ENCODE measurements around the gene MPC1L. TPM values are rescaled to one million over a fixed set of nuclear protein-coding genes. Genes with fewer than 3 reads are reported as not detected.
"Not testable (repeated sequence)": the region's sequence is repeated elsewhere in the genome, so short reads cannot be mapped to it uniquely, and the experiment has no call there.

MPC1L gene
- not detected for total RNA-seq

GRCh38 chrX:40623139-40623536, at the start of gene MPC1L:
TSS of gene MPC1L (plus strand) at chrX:40623428. CDS start at chrX:40623566, 138 bp downstream.
- Histone ChIP-seq H3K9me3 (no peaks in the 10 kb centered on the region), H3K36me3 (no peaks in the 10 kb centered on the region), H3K4me3 (no peak within 1 kb of the TSS), H3K27ac (no peak within 1 kb of the TSS), H3K27me3 (peaks cover 0 to 5% of the 10 kb centered on the region in 2 donors), H3K4me1 (no peaks in the 10 kb centered on the region)
- DNase-seq (ENCODE audit: low spot score) = no peak
- TF ChIP-seq, protein P1, sequence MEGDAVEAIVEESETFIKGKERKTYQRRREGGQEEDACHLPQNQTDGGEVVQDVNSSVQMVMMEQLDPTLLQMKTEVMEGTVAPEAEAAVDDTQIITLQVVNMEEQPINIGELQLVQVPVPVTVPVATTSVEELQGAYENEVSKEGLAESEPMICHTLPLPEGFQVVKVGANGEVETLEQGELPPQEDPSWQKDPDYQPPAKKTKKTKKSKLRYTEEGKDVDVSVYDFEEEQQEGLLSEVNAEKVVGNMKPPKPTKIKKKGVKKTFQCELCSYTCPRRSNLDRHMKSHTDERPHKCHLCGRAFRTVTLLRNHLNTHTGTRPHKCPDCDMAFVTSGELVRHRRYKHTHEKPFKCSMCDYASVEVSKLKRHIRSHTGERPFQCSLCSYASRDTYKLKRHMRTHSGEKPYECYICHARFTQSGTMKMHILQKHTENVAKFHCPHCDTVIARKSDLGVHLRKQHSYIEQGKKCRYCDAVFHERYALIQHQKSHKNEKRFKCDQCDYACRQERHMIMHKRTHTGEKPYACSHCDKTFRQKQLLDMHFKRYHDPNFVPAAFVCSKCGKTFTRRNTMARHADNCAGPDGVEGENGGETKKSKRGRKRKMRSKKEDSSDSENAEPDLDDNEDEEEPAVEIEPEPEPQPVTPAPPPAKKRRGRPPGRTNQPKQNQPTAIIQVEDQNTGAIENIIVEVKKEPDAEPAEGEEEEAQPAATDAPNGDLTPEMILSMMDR (IDR thresholded peaks at IDR 0.05) = no peak

DNA sequence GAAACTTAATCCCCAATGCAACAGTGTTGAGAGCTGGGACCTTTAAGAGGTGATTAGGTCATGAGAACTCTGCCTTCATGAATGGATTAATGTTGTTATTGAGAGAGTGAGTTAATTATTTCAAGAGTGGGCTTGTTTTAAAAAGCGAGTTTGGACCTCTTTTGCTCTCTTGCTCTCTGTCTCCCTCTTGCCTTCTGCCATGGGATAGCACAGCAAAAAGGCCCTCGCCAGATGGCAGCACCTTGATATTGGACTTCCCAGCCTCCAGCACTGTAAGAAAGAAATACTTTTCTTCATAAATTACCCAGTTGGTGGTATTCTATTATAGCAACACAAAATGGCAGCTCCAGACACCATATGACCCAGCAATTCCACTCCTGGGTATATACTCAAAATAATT, 49.5 kb upstream of the MPC1L start:
- H3K36me3 ChIP-seq = no peaks in the 10 kb centered on the region
- H3K27ac ChIP-seq = no peak overlapping the region
- no peak overlapping the region for H3K4me3 ChIP-seq
- TF ChIP-seq, protein P1 (IDR thresholded peaks at IDR 0.05) = peak in 1 of 2 donors; percentile 44
- H3K27me3 ChIP-seq = no peaks in the 10 kb centered on the region
- no peaks in the 10 kb centered on the region for H3K9me3 ChIP-seq
- DNase-seq (ENCODE audit: low spot score) = no peak
- H3K4me1 ChIP-seq = no peaks in the 10 kb centered on the region

- not testable (repeated sequence) for DNase-seq (ENCODE audit: low spot score); H3K9me3 ChIP-seq; H3K36me3 ChIP-seq; H3K4me1 ChIP-seq; H3K4me3 ChIP-seq; H3K27me3 ChIP-seq; H3K27ac ChIP-seq
Observed at GRCh38 chrX:40575411-40575810, 47.8 kb upstream of the MPC1L start.

DNA sequence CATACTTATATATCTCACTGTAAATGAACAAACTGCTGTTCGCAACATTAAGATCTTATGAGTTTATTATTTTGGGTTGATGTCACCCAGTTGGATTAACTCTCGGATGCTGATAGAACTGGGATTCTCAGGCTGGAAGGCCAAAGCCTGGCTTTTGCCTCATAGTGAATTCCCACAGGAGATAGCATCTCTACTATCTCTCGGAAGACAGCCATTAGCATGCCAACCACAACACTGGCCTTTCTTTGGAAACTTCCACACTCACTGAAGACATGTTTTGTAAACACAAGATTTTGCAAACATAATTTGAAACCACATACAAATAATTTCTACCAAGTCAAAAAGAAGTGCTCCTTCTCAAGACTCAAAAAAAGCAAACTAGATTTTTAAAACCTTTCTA, 46.9 kb upstream of the MPC1L start:
- TF ChIP-seq, protein P1 (IDR thresholded peaks at IDR 0.05) = no peak
- no peak overlapping the region for H3K27ac ChIP-seq
- no peaks in the 10 kb centered on the region for H3K27me3 ChIP-seq
- no peaks in the 10 kb centered on the region for H3K9me3 ChIP-seq
- H3K36me3 ChIP-seq = no peaks in the 10 kb centered on the region
- no peaks in the 10 kb centered on the region for H3K4me1 ChIP-seq
- DNase-seq (ENCODE audit: low spot score) = no peak
- H3K4me3 ChIP-seq = no peak overlapping the region

GRCh38 chrX:40578039-40578695, 45.1 kb upstream of the MPC1L start:
- H3K36me3 ChIP-seq = no peaks in the 10 kb centered on the region
- no peak overlapping the region for H3K4me3 ChIP-seq
- H3K9me3 ChIP-seq = no peaks in the 10 kb centered on the region
- no peaks in the 10 kb centered on the region for H3K27me3 ChIP-seq
- H3K4me1 ChIP-seq = peaks cover 0 to 10% of the 10 kb centered on the region in 2 donors
- TF ChIP-seq, protein P1 (IDR thresholded peaks at IDR 0.05) = no peak
- DNase-seq (ENCODE audit: low spot score) = no peak
- no peak overlapping the region for H3K27ac ChIP-seq

DNA sequence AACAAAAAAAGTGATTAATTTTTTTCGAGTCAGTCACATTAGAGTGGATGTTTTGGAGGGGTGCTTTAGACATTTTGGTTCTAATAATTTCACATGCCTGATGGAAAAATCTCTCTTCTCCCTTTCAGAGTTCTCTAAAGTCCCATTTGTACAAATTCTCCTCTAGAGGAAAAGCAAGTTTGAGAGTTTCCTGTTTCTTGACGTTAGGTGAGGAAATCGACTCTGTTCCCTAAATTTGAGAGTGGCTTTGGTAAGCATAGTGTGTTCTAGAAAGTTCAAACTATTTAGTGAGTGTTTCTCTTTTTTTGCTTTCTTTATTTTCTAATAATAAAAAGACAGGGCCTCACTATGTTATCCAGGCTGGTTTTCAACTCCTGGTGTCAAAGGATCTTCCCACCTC, 44.1 kb upstream of the MPC1L start:
- TF ChIP-seq, protein P1 (IDR thresholded peaks at IDR 0.05) = no peak
- DNase-seq (ENCODE audit: low spot score) = no peak
- Histone ChIP-seq H3K9me3 (no peaks in the 10 kb centered on the region), H3K27ac (no peak overlapping the region), H3K4me1 (peaks cover 0 to 10% of the 10 kb centered on the region in 2 donors), H3K36me3 (no peaks in the 10 kb centered on the region), H3K4me3 (no peak overlapping the region), H3K27me3 (no peaks in the 10 kb centered on the region)

All from right atrium auricular region (tissue), 2 donors.